COLO668 (cell line): Measurements from ENCODE around the gene RALGPS1.

Source experiments
- DNase-seq: peaks from one replicate; lab custom pipeline; 2025; ENCODE audit not compliant: unreplicated experiment; lab: John Stamatoyannopoulos, UW

Gene RALGPS1

GRCh38 chr9:127215268-127216209 lies 301.0 kb downstream of the RALGPS1 start:
- DNase-seq = no peak

DNA sequence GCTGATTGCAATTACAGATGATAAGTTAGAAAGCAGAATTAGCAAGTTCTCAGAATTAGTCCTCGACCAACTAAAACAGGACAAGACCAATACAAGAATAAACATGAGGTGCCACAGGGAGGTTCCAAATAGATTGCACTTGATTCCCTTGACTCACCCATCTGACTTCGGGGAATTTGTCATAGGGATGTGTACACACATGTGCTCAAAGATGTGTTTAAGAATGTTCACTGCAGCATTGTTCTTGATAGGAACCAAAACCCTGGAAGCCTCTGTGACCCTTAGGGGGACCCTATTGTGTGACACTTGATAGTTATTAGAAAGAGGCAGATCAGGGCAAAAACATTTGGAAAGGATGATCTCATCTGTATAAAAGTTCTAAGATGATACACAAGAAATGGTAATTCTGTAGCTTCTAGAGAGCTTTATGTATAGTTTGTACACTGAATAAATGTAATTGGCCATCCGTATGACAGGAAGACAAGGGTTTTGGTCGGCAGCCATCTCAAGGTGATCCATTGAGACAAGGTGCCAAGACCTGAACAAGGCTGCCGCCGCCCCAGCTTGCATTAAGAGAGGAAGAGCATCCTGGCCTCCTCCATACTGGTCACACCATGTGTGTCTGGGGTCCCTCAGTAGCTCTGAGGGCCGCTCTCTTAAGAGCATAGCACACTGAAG lies 301.8 kb downstream of the RALGPS1 start:
- DNase-seq = no peak

- DNase-seq = no peak
Observed at GRCh38 chr9:127216888-127217217, 302.3 kb downstream of the RALGPS1 start.

GRCh38 chr9:127218818-127219217 lies 304.2 kb downstream of the RALGPS1 start:
- no peak for DNase-seq

DNA sequence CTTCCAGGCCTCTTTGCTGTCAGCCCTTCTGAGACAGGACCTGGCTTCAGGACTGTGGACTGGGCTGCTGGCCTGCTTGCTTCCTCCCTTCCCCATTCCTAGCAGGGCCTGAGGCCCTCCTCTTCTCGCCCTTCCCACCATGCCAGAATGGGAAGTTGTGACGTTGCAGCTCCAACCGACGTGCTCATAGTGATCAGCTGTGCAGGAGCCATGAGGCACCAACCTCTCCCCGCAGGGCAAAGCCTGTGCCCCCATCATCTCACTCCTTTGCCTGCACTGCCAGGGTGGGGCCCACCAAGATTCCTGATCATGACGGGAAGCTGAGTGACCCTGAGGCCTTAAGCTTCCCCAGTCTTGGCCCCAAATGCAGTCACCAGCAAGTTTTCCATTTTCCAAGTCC lies 304.9 kb downstream of the RALGPS1 start:
- DNase-seq = no peak

DNA sequence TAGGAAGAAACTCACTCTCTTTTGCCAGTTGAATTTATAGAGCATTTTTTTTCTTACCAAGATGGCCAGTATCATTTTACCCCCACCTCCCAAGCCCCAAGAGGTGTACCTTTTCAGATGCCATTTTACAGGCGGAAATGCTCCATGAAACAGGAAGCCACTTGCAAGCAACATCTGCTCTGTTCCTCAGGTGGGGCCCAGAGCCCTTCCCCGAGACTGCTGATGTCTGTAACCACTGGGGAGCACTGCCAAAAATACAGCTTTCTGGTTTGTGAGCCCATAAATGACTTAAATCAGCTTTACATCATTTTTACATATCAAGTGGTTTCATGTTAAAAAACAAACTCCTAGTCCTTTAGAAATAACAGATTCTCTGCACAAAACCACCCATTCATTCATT lies 307.1 kb downstream of the RALGPS1 start:
- DNase-seq = no peak

DNA sequence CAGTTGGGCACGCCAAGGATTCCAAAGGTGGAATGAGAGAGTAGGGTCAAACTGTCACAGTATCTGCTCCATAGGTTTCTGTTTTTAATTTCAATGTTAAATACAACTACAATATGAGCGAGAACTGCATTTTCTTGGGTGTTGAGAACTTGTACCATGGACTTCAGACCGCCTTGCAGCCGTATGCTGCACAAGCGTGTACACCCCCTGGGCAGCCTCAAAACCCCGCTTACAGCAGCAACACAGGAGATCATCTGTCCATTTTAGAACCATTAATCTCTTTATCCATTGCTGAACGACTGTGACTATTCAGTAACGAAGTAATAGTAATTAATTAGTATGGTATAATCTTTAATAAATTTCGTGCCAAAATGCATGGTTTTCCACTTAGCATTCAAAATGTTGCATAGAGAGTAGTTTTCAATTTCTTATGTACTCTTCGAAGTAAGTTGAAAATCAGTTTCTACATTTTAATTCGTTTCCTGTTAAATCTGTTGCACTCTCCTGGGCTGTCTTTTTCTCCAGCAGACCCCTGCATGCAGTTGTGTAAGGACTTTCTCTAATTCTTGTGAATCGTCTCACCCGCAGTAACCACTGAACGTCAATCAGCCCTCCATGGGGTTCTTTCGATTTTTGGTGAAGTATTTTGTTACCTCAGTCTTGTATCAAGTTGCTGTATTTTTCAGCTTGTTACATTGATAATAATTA lies 308.0 kb downstream of the RALGPS1 start:
- no peak for DNase-seq

- DNase-seq = no peak
Observed at GRCh38 chr9:127223266-127223665, 308.7 kb downstream of the RALGPS1 start.

- DNase-seq = peak; percentile 43
Observed at GRCh38 chr9:127223810-127224177, 309.2 kb downstream of the RALGPS1 start.

GRCh38 chr9:127224178-127224882 lies 309.7 kb downstream of the RALGPS1 start:
- DNase-seq = peak; percentile 85

DNA sequence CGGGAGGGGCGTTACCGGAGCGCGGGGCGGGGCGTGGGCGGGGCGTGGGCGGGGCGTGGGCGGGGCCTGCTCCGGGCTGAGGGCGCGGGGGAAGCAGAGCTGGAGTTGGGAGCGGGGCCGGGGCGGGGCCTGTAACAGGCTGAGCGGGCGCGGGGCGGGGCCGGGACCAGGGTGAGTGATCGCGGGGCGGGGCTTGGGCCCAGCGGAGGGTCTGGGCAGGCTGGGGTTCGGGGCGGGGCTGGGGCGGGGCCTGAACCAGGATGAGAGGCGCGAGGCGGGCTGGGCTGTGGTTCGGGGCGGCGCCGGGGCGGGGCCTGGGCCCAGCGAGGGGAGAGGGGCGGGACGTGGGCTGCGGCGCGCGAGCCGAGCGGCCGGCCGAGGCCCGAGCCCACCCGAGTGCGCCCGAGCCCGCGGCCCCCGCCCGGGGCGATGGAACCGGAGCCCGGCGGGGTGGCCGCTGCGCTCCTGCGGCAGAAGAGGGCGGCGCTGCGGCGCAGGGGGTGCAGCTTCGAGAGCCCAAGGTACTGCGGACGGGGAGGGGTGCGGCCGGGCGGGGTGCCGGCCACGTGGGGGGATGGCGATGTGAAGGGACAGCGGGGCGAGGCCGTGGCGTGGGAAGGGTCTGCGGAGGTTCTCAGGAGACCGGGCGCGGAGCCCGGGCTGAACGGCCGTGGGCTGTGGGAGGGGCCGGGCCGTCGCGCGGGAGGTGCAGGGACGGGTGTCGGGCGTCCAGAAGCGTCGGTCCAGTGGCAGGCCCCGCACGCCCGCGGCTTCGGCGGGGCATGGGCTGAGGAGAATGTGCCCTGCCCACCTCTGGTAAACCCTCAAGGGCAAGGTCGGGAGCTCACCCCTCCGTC lies 310.5 kb downstream of the RALGPS1 start:
- DNase-seq = peak; percentile 97

DNA sequence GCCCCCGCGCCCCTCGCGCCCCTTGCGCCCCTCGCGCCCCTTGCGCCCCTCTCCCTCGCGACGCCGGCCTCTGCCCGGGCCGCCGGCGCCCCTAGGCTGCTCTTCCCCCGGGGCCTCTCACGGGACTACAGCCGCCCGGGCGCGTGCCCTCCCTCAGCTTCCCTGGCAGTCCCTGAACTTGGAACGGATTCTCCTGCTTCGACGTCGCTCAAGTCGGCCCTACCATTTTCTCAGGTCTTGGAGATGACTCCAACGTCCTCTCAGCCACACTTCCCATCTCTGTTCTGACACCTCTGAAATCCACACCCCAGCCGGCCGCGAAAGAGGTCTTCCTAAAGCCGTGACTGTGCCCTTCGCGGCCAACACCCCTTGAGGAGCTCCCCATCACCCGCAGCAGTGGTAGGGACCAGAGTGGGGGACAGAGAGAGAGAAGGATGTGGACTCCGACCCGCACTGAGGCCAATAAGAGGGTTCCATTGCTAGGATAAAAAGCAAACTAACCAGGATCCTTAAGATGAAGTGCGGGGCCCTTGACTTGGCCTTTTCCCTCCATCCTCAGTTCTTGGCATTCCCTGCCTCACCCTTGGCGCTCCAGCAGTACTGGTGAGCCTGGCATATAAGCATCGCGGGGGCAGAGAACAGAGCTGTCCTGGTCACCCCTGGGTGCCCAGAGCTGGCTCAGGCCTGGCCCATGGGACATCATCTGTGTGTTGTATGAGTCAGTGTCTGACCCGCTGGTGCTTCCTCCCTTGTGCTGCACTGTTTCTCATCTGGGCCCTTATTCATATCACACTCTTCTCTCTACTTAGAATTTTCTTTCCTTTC lies 311.4 kb downstream of the RALGPS1 start:
- peak; percentile 57 for DNase-seq

GRCh38 chr9:127229691-127230417 lies 315.3 kb downstream of the RALGPS1 start:
- no peak for DNase-seq

DNA sequence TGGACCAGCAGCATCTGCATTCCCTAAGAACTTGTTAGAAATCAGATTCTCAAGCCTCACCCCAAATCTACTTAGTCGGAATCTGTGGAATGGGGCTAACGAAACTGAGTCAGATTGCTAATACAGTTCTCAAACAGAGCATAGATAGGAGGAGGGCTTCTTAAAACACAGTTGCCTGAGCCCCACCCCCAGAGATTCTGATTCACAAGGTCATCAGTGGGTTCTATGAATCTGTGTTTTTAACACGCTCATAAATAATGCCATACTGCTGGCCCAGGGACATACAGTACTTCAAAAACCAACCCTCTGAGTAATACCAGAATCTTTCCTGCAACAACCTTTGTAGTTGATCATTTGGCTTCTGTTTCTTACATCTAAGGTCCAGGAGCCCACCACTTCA lies 317.1 kb downstream of the RALGPS1 start:
- no peak for DNase-seq

GRCh38 chr9:127232833-127233549 lies 318.4 kb downstream of the RALGPS1 start:
- no peak for DNase-seq

DNA sequence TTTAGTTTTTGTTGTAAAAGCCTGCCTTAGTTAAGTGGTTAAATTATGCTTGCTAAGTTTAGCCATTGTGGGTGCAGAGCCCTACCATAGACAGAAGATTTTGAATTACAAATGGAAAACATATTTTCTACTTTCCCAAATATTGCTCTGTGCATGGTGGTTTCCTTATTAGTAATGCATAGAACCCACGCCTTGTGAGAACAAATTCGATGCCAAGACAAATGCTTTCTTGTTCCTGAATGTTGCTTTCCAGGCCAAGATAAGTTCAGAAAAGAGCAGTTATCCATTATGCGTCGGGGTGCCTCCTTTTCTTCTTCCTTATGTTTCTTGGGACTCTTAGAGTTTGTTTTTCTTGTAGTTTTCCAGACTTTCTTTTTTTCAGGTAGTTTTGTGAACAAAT lies 319.0 kb downstream of the RALGPS1 start:
- no peak for DNase-seq

GRCh38 chr9:127233989-127234388 lies 319.4 kb downstream of the RALGPS1 start:
- DNase-seq = no peak

- DNase-seq = no peak
Observed at GRCh38 chr9:127237801-127238200, 323.2 kb downstream of the RALGPS1 start.
